CD4-positive, alpha-beta T cell treated with Interleukin-15 for 1 hour (primary cell): ENCODE data around the gene UGT3A1.
"Not testable (repeated sequence)": the region's sequence is repeated elsewhere in the genome, so short reads cannot be mapped to it uniquely, and the experiment has no call there.

Source experiments
- DNase-seq: peaks from one replicate; pipeline ENCODE4 v3.0.0-alpha.2; 2020

The UGT3A1 gene

GRCh38 chr5:35990941-35991611 is at the start of gene UGT3A1:
UGT3A1 (minus strand) TSS chr5:35991390; CDS start chr5:35991240, 150 bp downstream.
- no peak for DNase-seq

- no peak for DNase-seq
Observed at GRCh38 chr5:36035696-36036095, 44.5 kb upstream of the UGT3A1 start.

- DNase-seq, result not testable (repeated sequence)
Observed at GRCh38 chr5:36034536-36035134, 43.4 kb upstream of the UGT3A1 start.

GRCh38 chr5:36033486-36033885 is 42.3 kb upstream of the UGT3A1 start:
- DNase-seq, result no peak

- DNase-seq, result no peak
Observed at GRCh38 chr5:36033047-36033446, 41.9 kb upstream of the UGT3A1 start.

- DNase-seq, result no peak
Observed at GRCh38 chr5:36031223-36031622, 40.0 kb upstream of the UGT3A1 start.

GRCh38 chr5:36029914-36030313 is 38.7 kb upstream of the UGT3A1 start:
- no peak for DNase-seq

GRCh38 chr5:36028816-36029465 is 37.8 kb upstream of the UGT3A1 start:
- no peak for DNase-seq

- no peak for DNase-seq
Observed at GRCh38 chr5:36027711-36028110, 36.5 kb upstream of the UGT3A1 start.

- DNase-seq, result no peak
Observed at GRCh38 chr5:36026706-36027465, 35.7 kb upstream of the UGT3A1 start.

- not testable (repeated sequence) for DNase-seq
Observed at GRCh38 chr5:36022246-36022645, 31.1 kb upstream of the UGT3A1 start.

GRCh38 chr5:36019584-36019983 is 28.4 kb upstream of the UGT3A1 start:
- DNase-seq, result not testable (repeated sequence)

- DNase-seq, result no peak
Observed at GRCh38 chr5:36017622-36018021, 26.4 kb upstream of the UGT3A1 start.

GRCh38 chr5:36017004-36017403 is 25.8 kb upstream of the UGT3A1 start:
- DNase-seq, result no peak

- no peak for DNase-seq
Observed at GRCh38 chr5:36013182-36013581, 22.0 kb upstream of the UGT3A1 start.

GRCh38 chr5:36009698-36010097 is 18.5 kb upstream of the UGT3A1 start:
- DNase-seq, result no peak

- DNase-seq, result no peak
Observed at GRCh38 chr5:36007366-36007765, 16.2 kb upstream of the UGT3A1 start.

- DNase-seq, result no peak
Observed at GRCh38 chr5:36006163-36006562, 15.0 kb upstream of the UGT3A1 start.

GRCh38 chr5:36001032-36001431 is 9.8 kb upstream of the UGT3A1 start:
- DNase-seq, result no peak

GRCh38 chr5:35999547-35999946 is 8.4 kb upstream of the UGT3A1 start:
- DNase-seq, result no peak

- DNase-seq, result no peak
Observed at GRCh38 chr5:35996076-35996475, 4.9 kb upstream of the UGT3A1 start.

- DNase-seq, result no peak
Observed at GRCh38 chr5:35990520-35990919, 670 bp downstream of the UGT3A1 start.

- DNase-seq, result no peak
Observed at GRCh38 chr5:35988529-35988928, 2.7 kb downstream of the UGT3A1 start.

GRCh38 chr5:35987776-35988175 is 3.4 kb downstream of the UGT3A1 start:
- DNase-seq, result no peak
